Medulla oblongata (tissue), 1 donor: Measurements from ENCODE around the gene C15orf39.
A peak's percentile ranks its signal among the peaks of the same experiment; 100 is the strongest.

Experiments
- DNase-seq: peaks from one replicate; pipeline ENCODE4 v3.0.0-alpha.2; 2015; ENCODE audit errors: extremely low spot score

The C15orf39 gene

DNA sequence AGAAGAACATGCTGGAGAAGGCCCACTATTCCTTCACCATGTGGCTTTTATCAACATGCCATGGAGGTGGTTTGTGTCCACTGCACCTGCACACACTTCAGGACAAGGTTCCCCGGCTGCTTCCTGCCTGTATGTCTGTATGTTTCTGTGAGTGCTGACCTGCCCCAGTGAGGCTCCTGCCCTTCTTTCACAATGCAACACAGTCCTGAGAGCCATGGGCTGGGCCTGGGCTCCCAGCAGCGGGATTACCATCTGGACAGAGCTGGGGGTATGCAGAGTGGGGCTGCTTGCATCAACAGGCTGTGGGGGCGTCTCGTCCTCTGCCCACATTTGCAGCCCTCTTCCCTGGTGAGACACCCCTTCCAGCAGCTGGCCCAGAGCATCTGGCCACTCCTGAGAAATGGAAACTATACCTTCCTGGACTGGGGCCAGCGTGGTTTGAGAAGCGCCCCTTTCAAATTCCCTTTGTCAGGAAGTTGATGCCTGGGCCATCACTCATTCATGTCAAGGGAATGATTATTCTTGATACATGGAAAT, 29.3 kb upstream of the C15orf39 start:
- DNase-seq: no peak

DNA sequence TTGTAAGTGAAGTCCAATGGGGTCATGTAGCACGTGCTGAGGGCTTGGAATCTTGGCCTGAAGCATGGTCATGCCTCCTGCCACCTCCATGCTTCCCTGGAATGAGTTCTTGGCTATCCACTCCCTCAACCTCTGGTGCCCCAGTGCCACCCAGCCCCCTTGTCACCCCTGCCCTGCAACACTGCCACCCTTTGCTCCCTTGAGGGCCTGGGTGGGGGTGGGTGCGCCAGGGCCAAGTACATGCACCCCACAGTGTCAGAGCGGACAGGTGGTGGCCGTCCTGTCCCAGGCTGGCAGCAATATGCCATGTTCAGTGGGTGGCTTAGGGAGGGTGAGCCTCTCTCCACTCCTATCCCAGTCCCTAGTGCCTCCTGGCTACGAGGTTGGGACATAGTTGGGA, 27.6 kb upstream of the C15orf39 start:
- no peak for DNase-seq

DNA sequence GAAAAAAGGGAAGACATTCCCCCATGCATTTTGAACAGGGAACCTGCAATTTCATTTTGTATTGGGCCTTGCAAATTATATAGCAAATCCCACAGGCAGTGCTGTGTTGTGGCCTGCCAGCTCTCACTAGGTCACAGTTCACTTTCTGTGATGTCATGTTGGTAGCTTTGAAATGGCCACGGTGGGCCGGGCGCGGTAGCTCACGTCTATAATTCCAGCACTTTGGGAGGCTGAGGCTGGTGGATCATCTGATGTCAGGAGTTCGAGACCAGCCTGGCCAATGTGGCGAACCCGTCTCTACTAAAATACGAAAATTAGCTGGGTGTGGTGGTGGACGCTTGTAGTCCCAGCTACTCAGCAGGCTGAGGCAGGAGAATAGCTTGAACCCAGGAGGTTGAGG, 27.0 kb upstream of the C15orf39 start:
- DNase-seq: no peak

DNA sequence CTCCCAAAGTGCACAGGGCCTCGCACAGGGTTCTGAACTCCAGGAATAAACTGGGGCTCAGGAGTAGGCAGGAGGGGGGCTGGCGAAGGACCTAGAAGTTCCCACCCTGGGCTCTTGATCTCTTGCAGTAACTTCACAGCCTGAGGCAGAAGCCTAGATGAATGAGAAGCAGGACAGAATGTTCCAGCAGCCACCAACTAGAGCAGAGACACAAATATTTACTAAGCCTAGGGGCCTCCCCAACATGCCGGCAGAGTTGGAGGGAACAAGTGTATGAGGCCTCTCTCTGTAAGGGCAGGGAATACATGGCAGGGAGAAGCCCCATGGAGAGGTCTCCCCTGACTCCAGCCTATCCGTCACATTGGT, 25.3 kb upstream of the C15orf39 start:
- DNase-seq: no peak

DNA sequence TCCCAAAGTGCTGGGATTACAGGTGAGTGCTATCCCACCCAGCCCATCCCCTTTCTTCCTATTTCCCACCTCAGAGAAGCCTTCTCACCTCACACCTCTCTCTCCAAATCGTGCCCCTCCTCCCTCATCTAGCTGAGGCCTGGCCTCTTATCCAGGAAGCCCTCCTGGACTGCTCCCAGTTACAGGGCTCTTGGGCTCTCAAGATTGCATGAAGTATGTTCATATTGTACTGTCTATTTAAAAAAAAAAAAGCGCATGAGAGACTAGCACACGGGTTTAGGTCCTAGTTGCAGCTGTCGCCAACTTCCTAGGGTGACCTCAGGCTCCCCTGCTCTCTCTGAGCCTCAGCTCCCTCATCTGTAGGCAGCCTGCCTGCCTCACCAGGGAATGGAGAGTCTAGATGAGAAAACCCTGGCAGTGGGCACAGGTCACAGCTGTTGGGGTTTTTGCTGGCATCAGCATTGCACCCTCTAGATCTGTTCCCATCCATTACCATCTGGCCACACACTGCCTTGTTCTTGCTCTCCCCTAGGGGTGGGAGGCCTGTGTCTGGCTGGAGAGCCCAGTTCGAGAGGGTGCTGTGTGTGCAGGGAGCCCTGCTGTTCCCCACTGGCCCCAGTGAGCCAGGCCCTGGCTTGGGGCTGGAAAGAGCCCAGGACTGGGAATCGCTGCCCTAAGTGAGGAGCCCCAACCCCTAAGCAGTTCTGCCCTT, 24.2 kb upstream of the C15orf39 start:
- no peak for DNase-seq

DNA sequence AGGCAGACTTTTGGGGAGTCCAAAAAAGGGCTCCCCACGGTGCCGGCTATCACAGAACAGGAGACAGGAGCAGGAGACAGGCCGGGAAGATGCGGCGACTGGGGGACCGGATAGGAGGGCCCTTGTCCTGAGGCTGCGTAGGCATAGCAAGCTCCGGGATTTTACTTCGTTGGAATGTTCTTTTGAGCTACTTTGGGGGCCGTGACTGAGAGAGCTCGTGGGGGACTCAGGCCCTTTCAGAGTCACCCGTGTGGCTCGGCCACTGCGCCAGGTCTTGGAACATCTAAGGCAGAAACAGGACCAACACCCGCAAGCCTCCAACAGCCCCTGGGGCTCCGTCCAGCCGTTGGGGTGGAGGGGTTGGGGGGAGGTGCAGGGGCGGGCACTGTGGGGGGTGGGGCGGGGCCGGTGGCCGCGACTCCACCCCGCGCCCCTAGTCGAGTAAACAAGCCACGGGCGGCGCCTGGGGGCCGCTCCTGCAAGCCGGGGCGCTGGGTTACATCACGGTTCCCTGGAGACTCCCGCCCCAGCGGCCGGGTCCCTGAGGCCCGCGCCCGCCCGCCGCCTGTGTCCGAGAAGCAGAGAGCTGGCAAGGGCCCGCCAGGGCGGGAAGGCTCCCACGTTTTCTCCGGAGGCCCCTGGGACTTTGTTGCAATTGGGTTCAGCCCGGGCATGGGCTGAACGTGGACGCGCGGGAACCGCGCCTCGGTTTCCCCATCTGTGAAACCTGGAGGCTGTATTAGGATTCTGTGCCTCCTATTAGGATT, 23.3 kb upstream of the C15orf39 start:
- no peak for DNase-seq

DNA sequence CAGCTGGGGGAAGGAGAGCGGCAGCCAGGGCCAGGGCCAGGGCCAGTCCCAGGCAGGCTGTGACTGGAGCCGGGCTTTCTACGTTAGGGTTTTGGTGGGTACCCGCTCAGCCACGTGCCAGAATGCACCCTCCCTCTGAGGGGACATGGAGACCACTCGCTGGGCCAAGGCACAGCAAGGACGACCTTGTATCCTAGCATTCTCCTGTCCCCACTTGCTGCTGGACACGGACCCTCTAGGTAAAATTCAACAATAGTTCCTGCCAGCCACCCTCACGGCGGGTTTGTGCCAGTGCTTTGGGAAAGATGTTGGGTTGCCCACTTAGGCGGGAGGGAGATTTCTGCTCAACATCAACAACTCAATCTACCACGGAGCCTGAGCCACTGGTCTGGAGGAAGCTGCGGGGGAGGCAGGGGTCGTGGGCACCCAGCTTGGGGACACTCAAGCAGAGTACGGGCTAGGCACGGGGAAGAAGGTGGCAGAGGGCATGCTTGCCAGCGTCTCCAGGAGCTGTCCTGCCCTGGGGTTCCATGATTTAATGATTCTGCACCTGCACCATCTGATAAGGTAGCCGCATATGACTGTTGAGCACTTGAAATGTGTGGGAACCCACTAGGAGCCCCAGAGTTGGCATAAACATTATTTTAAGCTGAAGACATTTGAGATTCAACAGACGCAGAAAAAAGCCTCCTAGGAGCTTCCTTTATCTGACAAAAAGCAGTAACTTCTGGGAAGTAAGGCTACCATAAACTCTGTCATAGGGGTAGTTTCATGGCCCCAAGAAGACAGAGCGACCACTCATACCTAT, 22.5 kb upstream of the C15orf39 start:
- no peak for DNase-seq

DNA sequence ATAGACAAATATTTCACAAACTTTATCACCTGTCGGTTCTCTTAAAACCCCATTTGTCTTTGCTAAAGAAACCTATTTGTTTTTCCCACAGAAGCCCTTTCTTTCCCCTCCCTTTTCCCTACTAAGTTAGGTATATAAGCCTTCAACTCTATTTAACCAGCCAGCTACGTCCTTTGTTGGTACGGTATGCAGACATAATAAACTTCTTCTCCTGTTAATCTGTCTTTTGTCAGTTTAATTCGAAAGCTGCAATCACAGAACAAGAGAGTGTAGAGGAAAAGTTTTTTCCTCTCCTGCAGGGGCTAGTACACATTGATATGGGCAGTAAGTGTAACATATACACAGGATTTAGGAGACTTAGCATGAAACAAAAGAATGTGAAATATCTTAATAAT, 21.9 kb upstream of the C15orf39 start:
- no peak for DNase-seq

DNA sequence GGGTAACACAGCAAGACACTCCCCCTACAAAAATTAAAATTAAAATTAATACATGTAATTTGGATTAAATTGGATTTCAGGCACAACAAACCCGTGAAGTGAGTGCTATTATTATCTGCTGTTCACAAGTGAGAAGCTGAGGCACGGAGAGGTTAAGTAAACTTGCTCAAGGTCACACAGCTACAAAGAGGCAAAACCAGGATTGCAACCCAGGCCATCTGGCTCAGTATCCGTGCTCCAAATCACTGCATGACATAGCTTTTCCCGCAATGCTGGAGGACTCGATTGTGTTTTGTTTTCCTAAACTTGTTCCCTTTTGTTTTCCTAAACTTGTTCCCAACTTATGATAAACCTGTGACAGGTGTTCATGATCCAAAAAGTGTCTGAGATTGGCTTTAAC, 19.9 kb upstream of the C15orf39 start:
- no peak for DNase-seq

DNA sequence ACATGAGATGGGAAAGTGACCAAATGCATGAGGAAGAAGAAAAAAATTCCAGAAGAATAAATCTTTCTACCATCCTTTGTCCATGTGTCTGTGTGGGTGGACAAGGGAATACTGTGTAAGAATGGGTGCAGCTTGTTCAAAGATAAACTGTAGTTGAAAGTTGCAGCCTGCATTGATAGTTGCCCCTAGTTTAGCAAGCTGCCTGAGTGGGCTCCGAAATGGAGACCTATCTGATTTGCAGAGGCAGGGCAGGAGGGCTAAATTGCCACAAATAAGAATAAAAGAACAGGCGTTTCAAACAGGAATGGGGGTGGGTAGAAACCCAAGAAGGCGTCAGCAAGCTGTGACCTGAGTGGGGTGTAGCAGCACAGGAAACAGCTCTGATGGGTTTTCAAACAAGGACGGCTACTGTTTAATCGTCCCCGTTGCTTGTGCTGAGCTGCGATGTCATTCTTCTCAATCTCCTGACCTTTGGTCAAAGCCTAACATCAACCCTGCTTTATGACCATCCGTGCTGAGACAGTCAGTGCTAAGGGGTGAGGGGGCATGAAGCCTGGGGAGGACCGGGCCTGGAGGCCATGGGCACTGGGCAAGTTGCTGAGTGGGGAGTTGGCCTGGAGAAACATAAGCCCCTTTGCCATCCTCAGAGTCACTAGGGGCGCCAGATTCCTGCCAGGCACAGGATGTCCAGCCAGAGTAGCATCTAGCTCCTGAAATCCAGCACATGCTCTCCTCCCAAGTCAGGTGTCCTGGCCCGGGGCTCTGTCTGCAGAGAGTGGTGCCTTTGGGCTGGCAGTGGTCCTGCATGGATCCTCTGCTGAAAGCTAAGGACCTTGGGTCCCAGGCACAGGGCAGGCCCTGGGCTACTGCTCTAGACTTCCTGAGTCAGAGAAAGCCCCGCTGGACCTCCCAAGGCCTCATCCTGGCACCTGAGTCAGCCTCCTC, 19.2 kb upstream of the C15orf39 start:
- DNase-seq: peak; percentile 20

DNA sequence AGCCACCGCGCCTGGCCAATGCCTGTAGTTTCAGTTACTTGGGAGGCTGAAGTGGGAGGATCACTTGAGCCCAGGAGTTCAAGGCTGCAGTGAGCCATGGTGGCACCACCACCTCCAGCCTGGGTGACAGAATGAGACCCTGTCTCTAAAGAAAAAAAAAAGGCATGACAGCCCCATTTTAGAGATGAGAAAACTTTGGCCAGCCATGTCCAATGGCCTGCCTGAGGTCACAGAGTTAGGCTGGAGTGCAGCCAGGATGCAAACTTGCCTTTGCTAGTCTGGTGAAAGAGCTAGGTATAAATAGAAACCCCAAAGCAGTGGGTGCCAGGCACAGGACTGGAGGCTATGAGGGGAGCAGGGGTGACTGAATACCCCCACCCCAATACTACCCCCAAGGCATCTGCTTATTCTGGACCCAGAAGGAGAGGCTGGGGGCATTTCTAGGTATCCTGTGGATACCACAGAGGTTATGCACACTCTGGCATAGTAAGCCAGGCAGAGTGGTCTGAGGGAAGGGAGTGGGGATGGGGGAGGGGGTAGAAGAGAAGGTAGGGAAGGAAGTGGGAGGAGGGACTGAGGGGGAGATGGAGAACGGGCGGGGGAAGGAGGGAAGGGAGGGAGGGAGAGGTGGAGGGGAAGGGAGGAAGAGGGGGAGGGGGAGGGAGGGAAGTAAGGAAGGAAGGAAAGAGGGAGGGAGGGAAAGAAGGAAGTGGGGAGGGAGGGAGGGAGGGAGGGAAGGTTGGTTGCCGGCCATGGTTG, 16.2 kb upstream of the C15orf39 start:
- DNase-seq: no peak

DNA sequence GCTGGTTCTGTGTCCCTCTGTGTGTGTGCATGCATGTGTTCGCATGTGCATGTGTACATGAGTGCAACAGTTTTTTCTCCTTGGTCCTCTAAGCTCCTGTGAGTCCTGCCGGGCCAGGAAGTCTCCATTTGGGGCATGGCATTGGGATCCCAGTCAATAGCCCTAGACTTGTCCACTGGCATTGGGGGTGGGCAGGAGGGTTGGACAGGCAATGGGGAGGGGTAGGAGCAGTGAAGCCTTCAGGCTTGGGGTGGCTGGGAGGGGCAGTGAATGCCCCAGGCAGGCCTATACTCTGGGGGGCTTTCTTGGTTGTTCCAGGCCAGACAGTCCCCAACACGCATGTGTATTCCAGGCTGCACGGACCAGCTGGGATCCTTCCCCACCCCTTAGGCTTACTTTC, 15.6 kb upstream of the C15orf39 start:
- no peak for DNase-seq

DNA sequence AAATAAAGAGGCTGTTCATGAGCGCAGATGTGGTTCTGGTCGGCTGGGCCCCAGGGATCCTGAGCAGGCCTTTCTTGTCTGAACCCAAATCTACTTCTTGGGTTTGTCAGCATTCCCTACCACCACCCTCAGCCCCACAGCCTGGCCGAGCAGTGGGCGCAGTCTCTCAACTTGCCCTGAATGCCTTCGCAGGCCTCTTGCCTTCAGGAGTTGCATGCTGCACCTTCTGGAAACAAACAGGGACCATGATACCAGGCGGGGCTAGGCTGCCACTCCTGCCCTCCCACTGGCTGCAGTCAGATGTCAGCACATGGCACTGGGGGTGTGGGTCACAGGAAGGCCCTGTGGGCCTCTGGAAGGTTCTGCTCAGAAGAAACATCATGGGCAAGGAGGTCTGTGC, 13.2 kb upstream of the C15orf39 start:
- DNase-seq: no peak

DNA sequence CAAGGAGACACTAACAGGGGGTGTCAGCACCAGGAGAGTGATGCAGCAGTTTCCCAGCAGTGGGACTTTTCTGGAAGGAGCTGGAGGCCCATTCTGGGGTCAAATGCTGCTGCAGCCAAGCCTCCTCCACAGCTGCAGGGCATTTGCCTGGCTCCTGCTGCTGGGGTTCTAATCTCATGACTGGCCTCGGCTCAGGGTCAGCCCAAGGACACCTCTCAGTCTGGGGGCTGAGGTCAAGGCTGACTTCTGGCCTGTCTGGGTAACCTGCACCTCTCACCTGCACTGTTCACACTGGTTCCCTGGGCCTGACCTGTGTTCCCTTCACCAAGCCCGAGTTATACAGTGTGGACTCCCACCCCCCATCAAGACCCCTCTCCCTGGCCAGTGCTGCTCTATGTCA, 10.4 kb upstream of the C15orf39 start:
- no peak for DNase-seq

DNA sequence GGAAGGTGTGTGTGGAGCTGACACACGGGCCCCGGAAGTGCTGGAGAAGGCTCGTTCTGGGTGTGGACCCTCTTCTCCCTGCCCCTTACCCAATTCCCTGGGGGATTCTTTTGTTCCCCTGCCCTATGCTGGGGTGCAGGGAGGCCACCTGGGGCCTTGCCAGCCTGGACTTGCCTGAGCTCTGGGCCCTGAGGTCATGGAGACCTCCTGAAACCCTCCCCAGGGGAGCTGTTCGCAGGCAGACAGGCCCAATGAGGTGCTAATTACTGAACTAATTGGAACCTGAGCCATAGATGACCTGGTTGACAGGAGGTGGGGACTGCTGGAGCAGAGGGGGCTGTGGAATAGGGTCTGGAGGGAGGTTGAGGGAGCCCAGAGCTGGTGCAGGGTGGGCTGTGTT, 9.4 kb upstream of the C15orf39 start:
- DNase-seq: no peak

DNA sequence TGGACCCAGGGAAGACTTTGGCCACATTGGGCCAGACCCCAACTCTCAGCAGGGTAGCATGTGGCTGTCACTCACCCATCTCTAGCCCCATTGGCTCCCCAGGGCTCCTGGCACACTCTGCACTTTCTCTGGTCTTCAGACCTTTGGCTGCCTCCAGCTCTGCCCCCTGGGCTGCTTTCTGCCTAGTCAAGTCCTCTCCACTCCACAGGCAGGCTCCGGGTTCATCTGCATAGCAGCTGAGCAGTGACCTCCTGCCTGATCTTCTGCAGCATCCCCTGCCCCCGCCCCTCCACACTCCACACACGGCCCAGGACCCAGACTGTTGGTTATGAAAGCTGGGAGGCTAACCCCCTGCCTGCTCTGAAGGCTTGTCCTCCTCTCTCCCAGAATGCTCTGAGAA, 8.4 kb upstream of the C15orf39 start:
- no peak for DNase-seq

DNA sequence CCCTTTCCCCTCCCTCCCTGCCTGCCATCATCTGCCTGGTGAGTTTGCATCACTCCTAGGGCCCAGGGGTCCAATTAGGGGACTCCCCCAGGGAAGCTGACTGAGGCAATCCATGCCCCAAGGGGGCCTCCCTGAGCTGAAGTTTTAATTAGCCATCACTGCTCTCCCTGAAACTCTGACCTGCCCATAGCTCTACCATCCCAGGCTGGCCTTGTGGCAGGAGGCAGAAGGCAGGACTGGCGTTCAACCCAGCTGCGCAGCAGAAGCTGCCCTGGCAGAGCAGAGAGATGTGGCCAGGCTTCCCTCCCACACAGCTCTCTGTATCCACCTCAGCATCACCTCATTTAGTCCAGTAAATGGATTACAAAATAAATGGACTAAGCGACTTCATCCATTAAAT, 7.7 kb upstream of the C15orf39 start:
- DNase-seq: no peak

DNA sequence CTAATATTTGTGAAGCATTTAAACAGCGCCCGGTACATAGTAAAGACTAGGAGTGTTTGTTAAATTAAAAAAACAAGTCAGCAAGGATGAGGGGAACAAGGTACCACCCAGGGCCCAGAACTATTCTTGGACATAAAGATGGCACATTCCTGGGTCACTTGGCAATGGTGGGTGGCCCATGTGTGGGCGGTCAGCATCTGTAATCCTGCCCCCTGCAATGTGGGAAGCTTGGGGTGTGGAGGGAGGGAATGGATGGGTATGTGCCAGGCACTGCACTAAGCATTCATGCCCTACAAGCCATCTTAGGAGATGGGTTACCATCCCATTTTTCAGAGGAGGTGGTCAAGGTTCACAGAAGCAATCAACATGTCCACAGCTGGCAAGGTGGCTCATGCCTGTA, 7.3 kb upstream of the C15orf39 start:
- no peak for DNase-seq

DNA sequence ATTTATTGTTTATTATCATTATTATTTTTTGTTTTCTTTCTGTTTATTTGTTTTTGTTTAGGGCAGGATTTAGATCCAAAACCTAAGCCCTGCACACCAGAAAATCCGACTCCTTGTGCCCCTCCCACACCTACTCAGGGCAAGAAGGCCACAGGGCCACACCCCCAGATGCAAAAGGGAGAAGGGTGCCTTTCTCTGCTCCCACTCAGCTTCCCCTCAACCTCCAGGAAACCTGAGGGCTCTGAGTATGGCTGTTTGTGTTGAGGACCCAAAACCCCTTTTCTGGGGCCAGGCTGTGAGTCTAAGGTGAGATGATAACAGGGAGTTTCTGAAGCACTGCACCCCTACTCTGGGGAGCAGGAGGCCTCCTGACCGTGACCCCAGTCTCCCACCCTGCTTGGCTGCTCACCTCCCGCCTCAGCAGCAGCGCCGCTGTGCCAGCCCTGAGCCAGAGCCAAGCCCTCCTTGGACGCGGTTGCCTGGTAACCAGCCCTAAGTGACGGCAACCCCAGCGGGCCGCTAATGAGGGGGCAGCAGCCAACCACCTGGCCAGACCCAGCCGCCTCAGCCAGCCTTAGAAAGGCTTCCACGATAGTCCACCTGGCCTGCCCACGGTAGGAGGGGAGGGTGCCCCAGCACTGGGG, 6.4 kb upstream of the C15orf39 start:
- DNase-seq: peak; percentile 59

DNA sequence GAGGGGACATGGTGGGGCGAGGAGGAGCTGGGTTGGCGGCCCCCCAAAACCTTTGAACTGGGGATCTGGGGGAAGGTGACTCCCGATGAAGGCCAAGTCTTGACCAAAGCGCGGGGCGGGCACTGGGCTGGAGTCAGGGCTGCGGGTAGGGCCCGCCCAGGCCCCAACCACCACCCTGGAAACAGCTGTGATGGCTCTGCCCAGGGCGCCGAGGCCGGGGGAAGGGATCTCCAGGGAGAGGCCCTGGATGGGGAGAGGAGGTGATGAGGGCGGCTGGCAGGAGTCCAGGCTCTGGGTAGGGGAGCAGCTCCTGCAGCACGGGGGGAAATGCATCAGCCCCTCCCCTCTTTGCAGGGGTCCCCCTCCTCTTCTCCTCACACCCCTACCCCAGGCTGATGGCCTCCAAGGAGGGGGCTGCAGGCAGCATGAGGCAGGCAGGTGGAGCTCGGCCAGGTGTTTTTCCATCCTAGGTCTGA, 5.9 kb upstream of the C15orf39 start:
- DNase-seq: no peak
